Measurements from ENCODE around the gene SDHA. TPM values are rescaled to one million over a fixed set of nuclear protein-coding genes. Genes with fewer than 3 reads are reported as not detected.
"Not testable (repeated sequence)": the region's sequence is repeated elsewhere in the genome, so short reads cannot be mapped to it uniquely, and the experiment has no call there.

SDHA gene
- total RNA-seq, 2 donors from 2014 or later = 62.8 to 75.5 TPM

- no peak for ATAC-seq
Observed at GRCh38 chr5:285991-286557, 68.0 kb downstream of the SDHA start.

GRCh38 chr5:290200-290599 is 72.1 kb downstream of the SDHA start:
- H3K9me3 ChIP-seq; intact Hi-C loops (cut with DNase I); H3K36me3 ChIP-seq (replicated peaks in 1 of 2; ENCODE audit: insufficient read depth in 1 of 2, low read depth in 2 of 2); ATAC-seq; H3K27ac ChIP-seq; H3K4me3 ChIP-seq; H3K27me3 ChIP-seq; DNase-seq; H3K4me1 ChIP-seq: not testable (repeated sequence)
- WGBS, 2 donors = 88 to 91% methylated on average over 13 of the region's 13 CpGs

More at GRCh38 chr5:285991-286557, 68.0 kb downstream of the SDHA start:
- Histone ChIP-seq H3K36me3 (replicated peaks in 1 of 2; ENCODE audit: insufficient read depth in 1 of 2, low read depth in 2 of 2) (no peaks in the 10 kb centered on the region), H3K27ac (no peak overlapping the region), H3K4me3 (no peak overlapping the region), H3K9me3 (no peaks in the 10 kb centered on the region), H3K27me3 (no peaks in the 10 kb centered on the region), H3K4me1 (no peaks in the 10 kb centered on the region)
- intact Hi-C loops (cut with DNase I) = no loop called here
- 91 to 95% methylated on average over 3 to 8 of the region's 14 CpGs for WGBS, 2 donors
- TF ChIP-seq CTCF (IDR thresholded peaks at IDR 0.05) = no peak
- TF ChIP-seq POLR2A (IDR thresholded peaks at IDR 0.05) = no peak
- peak in 1 of 4 donors; percentile 9 for DNase-seq

GRCh38 chr5:291345-291744 is 73.2 kb downstream of the SDHA start:
- H3K4me1 ChIP-seq; H3K9me3 ChIP-seq; DNase-seq; H3K36me3 ChIP-seq (replicated peaks in 1 of 2; ENCODE audit: insufficient read depth in 1 of 2, low read depth in 2 of 2); H3K4me3 ChIP-seq; intact Hi-C loops (cut with DNase I); ATAC-seq; H3K27me3 ChIP-seq; H3K27ac ChIP-seq: not testable (repeated sequence)
- 97 to 98% methylated on average over 10 of the region's 10 CpGs for WGBS, 2 donors

- H3K27me3 ChIP-seq; intact Hi-C loops (cut with DNase I); H3K4me3 ChIP-seq; H3K4me1 ChIP-seq; H3K9me3 ChIP-seq; H3K27ac ChIP-seq; ATAC-seq; H3K36me3 ChIP-seq (replicated peaks in 1 of 2; ENCODE audit: insufficient read depth in 1 of 2, low read depth in 2 of 2): not testable (repeated sequence)
- 94 to 98% methylated on average over 17 of the region's 17 CpGs for WGBS, 2 donors
- DNase-seq = peak in 1 of 4 donors; percentile 1
Observed at GRCh38 chr5:294788-295187, 76.7 kb downstream of the SDHA start.

GRCh38 chr5:296207-296606 is 78.1 kb downstream of the SDHA start:
- H3K9me3 ChIP-seq; intact Hi-C loops (cut with DNase I); H3K27ac ChIP-seq; H3K27me3 ChIP-seq; H3K36me3 ChIP-seq (replicated peaks in 1 of 2; ENCODE audit: insufficient read depth in 1 of 2, low read depth in 2 of 2); H3K4me1 ChIP-seq; ATAC-seq; DNase-seq; H3K4me3 ChIP-seq: not testable (repeated sequence)
- 56 to 72% methylated on average over 6 to 10 of the region's 10 CpGs for WGBS, 2 donors

- H3K4me3 ChIP-seq; DNase-seq; H3K4me1 ChIP-seq; H3K36me3 ChIP-seq (replicated peaks in 1 of 2; ENCODE audit: insufficient read depth in 1 of 2, low read depth in 2 of 2); H3K9me3 ChIP-seq; H3K27ac ChIP-seq; intact Hi-C loops (cut with DNase I); H3K27me3 ChIP-seq; ATAC-seq: not testable (repeated sequence)
- 73 to 93% methylated on average over 8 to 15 of the region's 16 CpGs for WGBS, 2 donors
Observed at GRCh38 chr5:296954-297353, 78.8 kb downstream of the SDHA start.

GRCh38 chr5:297448-297847 is 79.3 kb downstream of the SDHA start:
- H3K27ac ChIP-seq; H3K4me3 ChIP-seq; H3K36me3 ChIP-seq (replicated peaks in 1 of 2; ENCODE audit: insufficient read depth in 1 of 2, low read depth in 2 of 2); H3K9me3 ChIP-seq; intact Hi-C loops (cut with DNase I); ATAC-seq; H3K4me1 ChIP-seq; H3K27me3 ChIP-seq: not testable (repeated sequence)
- peak in 1 of 4 donors; percentile 0 for DNase-seq
- 74 to 82% methylated on average over 6 of the region's 6 CpGs for WGBS, 2 donors

GRCh38 chr5:297991-298736 is 80.0 kb downstream of the SDHA start:
- intact Hi-C loops (cut with DNase I); H3K4me1 ChIP-seq; H3K27ac ChIP-seq; H3K27me3 ChIP-seq; ATAC-seq; H3K36me3 ChIP-seq (replicated peaks in 1 of 2; ENCODE audit: insufficient read depth in 1 of 2, low read depth in 2 of 2); H3K9me3 ChIP-seq; H3K4me3 ChIP-seq: not testable (repeated sequence)
- DNase-seq = peak in 1 of 4 donors; percentile 5
- WGBS, 2 donors = 86 to 88% methylated on average over 10 to 12 of the region's 14 CpGs
